Testis (tissue), 3 donors: Measurements from ENCODE around the gene TOP3A. TPM values are rescaled to one million over a fixed set of nuclear protein-coding genes. Genes with fewer than 3 reads are reported as not detected.

Experiments used
- DNase-seq: peaks from one replicate; pipeline ENCODE4 v3.0.0-alpha.2; 2019
- H3K27ac ChIP-seq, 2 donors: fragments of 200-600 bp; sonication (generic); one replicate each; pipeline ENCODE4 v1.5.1; 2019
- H3K27me3 ChIP-seq: fragments of 200-600 bp; sonication (generic); one replicate; pipeline ENCODE4 v1.5.1; 2019
- H3K36me3 ChIP-seq: fragments of 200-600 bp; sonication (generic); one replicate; pipeline ENCODE4 v1.5.1; 2017; ENCODE audit warnings: low read depth; ENCODE audit errors: missing control alignments
- H3K4me1 ChIP-seq: fragments of 200-600 bp; sonication (generic); one replicate; pipeline ENCODE4 v1.5.1; 2019
- H3K4me3 ChIP-seq, 2 donors: fragments of 200-600 bp; sonication (generic); one replicate each; pipeline ENCODE4 v1.5.1; 2017 to 2019
- H3K9me3 ChIP-seq: fragments of 200-600 bp; sonication (generic); one replicate; pipeline ENCODE4 v1.5.1; 2017
- POLR2A ChIP-seq: fragments of 450-650 bp; IDR thresholded peaks from one replicate; pipeline ENCODE4 v1.6.1; 2017; ENCODE audit warnings: antibody characterized with exemption, mild to moderate bottlenecking, moderate library complexity
- WGBS, 2 donors: methylation state at CpG; one replicate each; pipeline ENCODE4 v1.1.5; 2018; 5-methylcytosine and 5-hydroxymethylcytosine counted together
- intact Hi-C: fragments of 100-400 bp; cut with DNase I; formaldehyde crosslinking; loops from one replicate; pipeline ENCODE4 v1.15.1; 2023; ENCODE audit warnings: low total_unique reads
- polyA plus RNA-seq: library from polyadenylated mRNA; stranded (reverse); fragments of 350-450 nt; fragmentation: Illumina TruSeq; extraction: RNeasy Lipid Tissue Mini Kit (QIAGEN cat#74804); gene quantifications from one replicate; pipeline ENCODE4 v1.2.3, GENCODE V29; 2014; ENCODE audit warnings: low read depth, low replicate concordance; ENCODE audit not compliant: insufficient read depth
- total RNA-seq, 2 donors: library from RNA; depleted of rRNA; stranded (reverse); fragments of >200 nt; gene quantifications; one replicate each; pipeline ENCODE4 v1.2.3, GENCODE V29; 2016
- TF ChIP-seq, protein P1 (sequence below), 3 experiments: fragments of 450-650 bp in 2 of 3; fragments of 200-600 bp in 1 of 3; sonication (generic) in 1 of 3; IDR thresholded peaks; one replicate each; pipeline ENCODE4 v1.5.1; 2016 to 2019; ENCODE audit warnings: antibody characterized with exemption in 3 of 3, mild to moderate bottlenecking in 2 of 3, moderate library complexity in 1 of 3

TOP3A gene
- total and polyA plus RNA-seq, 3 donors from 2014 or later = 34.0 to 97.9 (median 56.9) TPM

DNA sequence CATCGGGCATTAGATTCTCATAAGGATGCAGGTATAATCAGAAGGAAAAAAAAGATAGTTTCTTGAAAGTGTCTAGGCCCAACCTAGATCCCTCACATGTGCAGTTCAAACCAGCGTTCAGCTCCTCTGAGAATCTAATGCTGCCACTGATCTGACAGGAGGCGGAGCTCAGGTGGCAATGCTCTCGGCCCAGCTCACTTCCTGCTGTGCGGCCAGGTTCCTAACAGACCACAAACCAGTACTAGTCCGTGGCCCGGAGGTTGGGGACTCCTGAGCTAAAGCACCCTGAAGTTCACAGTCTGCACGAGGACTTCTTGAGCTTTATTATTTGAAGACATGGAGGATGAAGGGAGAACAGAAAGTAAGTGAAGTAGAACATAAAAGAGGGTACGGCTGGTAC, 17.1 kb upstream of the TOP3A start:
- no peaks in the 10 kb centered on the region for H3K27me3 ChIP-seq
- WGBS, 2 donors = 90 to 92% methylated on average over 9 of the region's 9 CpGs
- H3K9me3 ChIP-seq = no peaks in the 10 kb centered on the region
- H3K4me3 ChIP-seq = no peak overlapping the region
- no peaks in the 10 kb centered on the region for H3K36me3 ChIP-seq
- no peak for DNase-seq
- peaks cover 9% of the 10 kb centered on the region for H3K4me1 ChIP-seq
- TF ChIP-seq POLR2A = no peak
- TF ChIP-seq, protein P1, sequence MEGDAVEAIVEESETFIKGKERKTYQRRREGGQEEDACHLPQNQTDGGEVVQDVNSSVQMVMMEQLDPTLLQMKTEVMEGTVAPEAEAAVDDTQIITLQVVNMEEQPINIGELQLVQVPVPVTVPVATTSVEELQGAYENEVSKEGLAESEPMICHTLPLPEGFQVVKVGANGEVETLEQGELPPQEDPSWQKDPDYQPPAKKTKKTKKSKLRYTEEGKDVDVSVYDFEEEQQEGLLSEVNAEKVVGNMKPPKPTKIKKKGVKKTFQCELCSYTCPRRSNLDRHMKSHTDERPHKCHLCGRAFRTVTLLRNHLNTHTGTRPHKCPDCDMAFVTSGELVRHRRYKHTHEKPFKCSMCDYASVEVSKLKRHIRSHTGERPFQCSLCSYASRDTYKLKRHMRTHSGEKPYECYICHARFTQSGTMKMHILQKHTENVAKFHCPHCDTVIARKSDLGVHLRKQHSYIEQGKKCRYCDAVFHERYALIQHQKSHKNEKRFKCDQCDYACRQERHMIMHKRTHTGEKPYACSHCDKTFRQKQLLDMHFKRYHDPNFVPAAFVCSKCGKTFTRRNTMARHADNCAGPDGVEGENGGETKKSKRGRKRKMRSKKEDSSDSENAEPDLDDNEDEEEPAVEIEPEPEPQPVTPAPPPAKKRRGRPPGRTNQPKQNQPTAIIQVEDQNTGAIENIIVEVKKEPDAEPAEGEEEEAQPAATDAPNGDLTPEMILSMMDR (IDR thresholded peaks at IDR 0.05) = no peak
- intact Hi-C loops = no loop called here
- no peak overlapping the region for H3K27ac ChIP-seq

DNA sequence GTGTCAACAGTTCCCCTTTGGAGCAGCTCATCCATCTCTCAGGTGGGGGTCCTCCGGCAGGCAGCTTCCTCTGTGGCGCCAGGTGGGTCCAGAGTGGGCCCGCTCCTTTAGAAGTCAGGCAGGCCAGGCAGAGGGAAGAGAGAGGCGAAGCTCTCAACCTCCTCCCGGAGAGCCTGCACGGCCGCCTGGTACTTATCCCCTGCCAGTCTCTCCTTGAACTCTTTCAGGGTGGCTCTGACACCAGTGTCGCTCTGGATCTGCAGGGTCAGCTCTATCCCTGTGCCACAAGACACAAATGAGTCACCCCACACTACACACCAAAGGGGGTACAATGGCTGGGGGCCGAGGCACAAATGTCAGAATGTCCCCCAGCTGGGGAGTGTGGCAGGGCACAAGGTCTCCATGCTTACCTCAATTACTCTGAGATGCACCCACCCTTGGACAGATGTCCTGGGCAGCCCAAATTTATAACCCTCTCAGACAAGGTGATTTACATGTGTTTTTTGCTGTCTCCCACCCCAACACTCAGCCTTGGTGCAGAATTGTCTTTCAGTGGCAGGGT, 13.9 kb upstream of the TOP3A start:
- Histone ChIP-seq H3K36me3 (no peaks in the 10 kb centered on the region), H3K27ac (no peak overlapping the region), H3K27me3 (no peaks in the 10 kb centered on the region), H3K4me1 (peaks cover 19% of the 10 kb centered on the region), H3K4me3 (no peak overlapping the region), H3K9me3 (no peaks in the 10 kb centered on the region)
- DNase-seq = no peak
- TF ChIP-seq POLR2A = no peak
- TF ChIP-seq, protein P1 (IDR thresholded peaks at IDR 0.05) = no peak
- WGBS, 2 donors = 74 to 78% methylated on average over 7 to 9 of the region's 9 CpGs
- intact Hi-C loops = loop anchor here (10.0 kb wide), 1 partner anchor 64 kb away; the partner anchor contains the start of gene MIEF2

DNA sequence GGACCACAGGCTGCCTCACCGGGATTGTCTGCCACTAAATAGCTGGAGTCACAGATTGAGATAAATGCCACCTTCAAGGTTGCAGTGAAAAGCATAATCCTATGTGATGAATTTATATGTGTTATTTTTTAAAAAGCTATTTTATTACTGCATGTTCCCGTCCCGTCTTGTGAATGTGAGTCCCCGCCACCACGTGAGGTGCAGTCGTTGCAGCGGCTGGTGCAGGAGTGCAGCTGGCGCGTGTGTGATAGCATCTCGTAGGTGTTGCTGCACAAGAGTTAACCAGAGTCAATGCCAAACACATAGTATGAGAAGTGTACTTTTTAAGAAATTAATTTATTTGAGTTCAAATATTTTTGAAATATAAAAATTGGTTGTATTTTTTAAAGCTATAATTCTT, 12.8 kb upstream of the TOP3A start:
- WGBS, 2 donors = 83 to 90% methylated on average over 10 of the region's 10 CpGs

DNA sequence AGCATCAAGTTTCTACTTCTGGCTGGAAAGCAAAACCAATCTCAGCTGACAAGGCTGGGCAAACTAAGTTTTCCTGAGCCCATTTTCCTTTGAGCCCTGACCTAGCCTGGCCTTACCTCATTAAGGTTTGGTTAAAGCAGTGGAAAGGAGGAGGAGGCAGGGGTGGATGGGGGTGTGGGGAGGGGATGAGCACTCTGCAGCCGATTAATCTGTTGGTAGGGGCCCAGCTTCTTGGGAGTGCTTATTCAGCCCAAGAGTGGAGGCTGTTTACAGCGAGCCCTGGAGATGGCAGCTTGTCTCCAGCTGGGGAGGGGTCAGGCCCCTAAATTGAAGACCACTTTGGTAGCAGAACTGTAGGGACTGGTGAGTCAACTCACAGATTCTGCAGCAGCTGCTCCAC, 12.3 kb upstream of the TOP3A start:
- no peak for DNase-seq
- TF ChIP-seq, protein P1 (IDR thresholded peaks at IDR 0.05) = no peak
- no peaks in the 10 kb centered on the region for H3K9me3 ChIP-seq
- H3K36me3 ChIP-seq = no peaks in the 10 kb centered on the region
- intact Hi-C loops = loop anchor here (10.0 kb wide), 1 partner anchor 62 kb away; the partner anchor contains the start of gene MIEF2
- no peak overlapping the region for H3K4me3 ChIP-seq
- H3K27ac ChIP-seq = no peak overlapping the region
- WGBS, 2 donors = 57 to 82% methylated on average over 2 of the region's 2 CpGs
- H3K27me3 ChIP-seq = no peaks in the 10 kb centered on the region
- peaks cover 19% of the 10 kb centered on the region for H3K4me1 ChIP-seq

More for the DNA sequence above, 12.8 kb upstream of the TOP3A start:
- Histone ChIP-seq H3K4me3 (no peak overlapping the region), H3K27me3 (no peaks in the 10 kb centered on the region), H3K9me3 (no peaks in the 10 kb centered on the region), H3K4me1 (peaks cover 19% of the 10 kb centered on the region), H3K27ac (no peak overlapping the region), H3K36me3 (no peaks in the 10 kb centered on the region)
- DNase-seq = no peak
- TF ChIP-seq, protein P1 (IDR thresholded peaks at IDR 0.05) = no peak
- no peak for TF ChIP-seq POLR2A
- intact Hi-C loops = loop anchor here (10.0 kb wide), 1 partner anchor 63 kb away; the partner anchor contains the start of gene MIEF2

DNA sequence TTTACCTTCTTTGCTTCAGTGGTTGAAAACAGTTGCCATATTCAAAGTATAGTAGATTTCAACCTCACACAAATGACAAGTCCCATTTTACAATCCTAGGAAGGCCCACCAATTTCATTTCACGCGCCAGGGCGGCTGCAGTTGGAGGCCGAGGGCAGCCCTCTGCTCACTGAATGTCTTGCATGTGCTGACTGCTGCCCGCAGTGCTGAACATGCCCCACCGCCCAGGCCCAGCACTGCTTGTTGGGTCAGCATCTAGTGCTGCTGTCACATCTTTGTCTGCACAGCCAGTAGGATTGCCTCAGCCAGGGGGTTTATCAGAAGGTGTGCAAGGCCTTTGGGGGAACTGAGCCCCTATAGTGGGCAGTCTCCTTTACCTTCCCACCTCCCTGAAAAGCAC, 11.8 kb upstream of the TOP3A start:
- no peak for DNase-seq
- H3K9me3 ChIP-seq = no peaks in the 10 kb centered on the region
- intact Hi-C loops = loop anchor here (10.0 kb wide), 1 partner anchor 62 kb away; the partner anchor contains the start of gene MIEF2
- 86 to 94% methylated on average over 6 of the region's 6 CpGs for WGBS, 2 donors
- TF ChIP-seq, protein P1 (IDR thresholded peaks at IDR 0.05) = no peak
- TF ChIP-seq POLR2A = no peak
- H3K4me3 ChIP-seq = no peak overlapping the region
- H3K27me3 ChIP-seq = no peaks in the 10 kb centered on the region
- peaks cover 19% of the 10 kb centered on the region for H3K4me1 ChIP-seq
- H3K36me3 ChIP-seq = no peaks in the 10 kb centered on the region
- H3K27ac ChIP-seq = no peak overlapping the region
